ENCODE measurements around the gene IL36A.

IL36A gene

GRCh38 chr2:112962308-112963175 is 42.7 kb upstream of the IL36A start:
- in situ Hi-C loops (cut with MboI; ENCODE audit: low sequenced_read_pairs, unreplicated experiment): no loop called here
- no peak for DNase-seq (ENCODE audit: low spot score)
- TF ChIP-seq CTCF (IDR thresholded peaks at IDR 0.05; ENCODE audit: borderline replicate concordance, control extremely low read depth, extremely low read depth, insufficient read depth, missing control alignments): no peak

- in situ Hi-C loops (cut with MboI; ENCODE audit: low sequenced_read_pairs, unreplicated experiment): no loop called here
- DNase-seq (ENCODE audit: low spot score): no peak
- no peak for TF ChIP-seq CTCF (IDR thresholded peaks at IDR 0.05; ENCODE audit: borderline replicate concordance, control extremely low read depth, extremely low read depth, insufficient read depth, missing control alignments)
These were observed 38.2 kb upstream of the IL36A start for GRCh38 chr2:112967023-112967422.

- in situ Hi-C loops (cut with MboI; ENCODE audit: low sequenced_read_pairs, unreplicated experiment): no loop called here
- DNase-seq (ENCODE audit: low spot score): no peak
- no peak for TF ChIP-seq CTCF (IDR thresholded peaks at IDR 0.05; ENCODE audit: borderline replicate concordance, control extremely low read depth, extremely low read depth, insufficient read depth, missing control alignments)
These were observed 32.7 kb upstream of the IL36A start for GRCh38 chr2:112972423-112973086.

GRCh38 chr2:112973156-112973555 is 32.1 kb upstream of the IL36A start:
- no peak for DNase-seq (ENCODE audit: low spot score)
- in situ Hi-C loops (cut with MboI; ENCODE audit: low sequenced_read_pairs, unreplicated experiment): no loop called here
- TF ChIP-seq CTCF (IDR thresholded peaks at IDR 0.05; ENCODE audit: borderline replicate concordance, control extremely low read depth, extremely low read depth, insufficient read depth, missing control alignments): no peak

GRCh38 chr2:112977559-112978056 is 27.7 kb upstream of the IL36A start, which contains the start of gene IL36G:
Gene IL36G, plus strand, starts transcription at chr2:112978006. Its CDS starts 633 bp downstream, at chr2:112978639.
- in situ Hi-C loops (cut with MboI; ENCODE audit: low sequenced_read_pairs, unreplicated experiment): no loop called here
- TF ChIP-seq CTCF (IDR thresholded peaks at IDR 0.05; ENCODE audit: borderline replicate concordance, control extremely low read depth, extremely low read depth, insufficient read depth, missing control alignments): no peak
- no peak for DNase-seq (ENCODE audit: low spot score)

- TF ChIP-seq CTCF (IDR thresholded peaks at IDR 0.05; ENCODE audit: borderline replicate concordance, control extremely low read depth, extremely low read depth, insufficient read depth, missing control alignments): no peak
- in situ Hi-C loops (cut with MboI; ENCODE audit: low sequenced_read_pairs, unreplicated experiment): no loop called here
- no peak for DNase-seq (ENCODE audit: low spot score)
These were observed 25.5 kb upstream of the IL36A start for GRCh38 chr2:112979731-112980130.
